Limb (tissue), 2 donors: Measurements from ENCODE around the gene ZFP42.
"Not testable (repeated sequence)": the region's sequence is repeated elsewhere in the genome, so short reads cannot be mapped to it uniquely, and the experiment has no call there.

Experiments
- DNase-seq, 2 donors: peaks; one replicate each; pipeline ENCODE4 v3.0.0-alpha.2; 2016; ENCODE audit errors: extremely low spot score in 2 of 2

The ZFP42 gene

DNA sequence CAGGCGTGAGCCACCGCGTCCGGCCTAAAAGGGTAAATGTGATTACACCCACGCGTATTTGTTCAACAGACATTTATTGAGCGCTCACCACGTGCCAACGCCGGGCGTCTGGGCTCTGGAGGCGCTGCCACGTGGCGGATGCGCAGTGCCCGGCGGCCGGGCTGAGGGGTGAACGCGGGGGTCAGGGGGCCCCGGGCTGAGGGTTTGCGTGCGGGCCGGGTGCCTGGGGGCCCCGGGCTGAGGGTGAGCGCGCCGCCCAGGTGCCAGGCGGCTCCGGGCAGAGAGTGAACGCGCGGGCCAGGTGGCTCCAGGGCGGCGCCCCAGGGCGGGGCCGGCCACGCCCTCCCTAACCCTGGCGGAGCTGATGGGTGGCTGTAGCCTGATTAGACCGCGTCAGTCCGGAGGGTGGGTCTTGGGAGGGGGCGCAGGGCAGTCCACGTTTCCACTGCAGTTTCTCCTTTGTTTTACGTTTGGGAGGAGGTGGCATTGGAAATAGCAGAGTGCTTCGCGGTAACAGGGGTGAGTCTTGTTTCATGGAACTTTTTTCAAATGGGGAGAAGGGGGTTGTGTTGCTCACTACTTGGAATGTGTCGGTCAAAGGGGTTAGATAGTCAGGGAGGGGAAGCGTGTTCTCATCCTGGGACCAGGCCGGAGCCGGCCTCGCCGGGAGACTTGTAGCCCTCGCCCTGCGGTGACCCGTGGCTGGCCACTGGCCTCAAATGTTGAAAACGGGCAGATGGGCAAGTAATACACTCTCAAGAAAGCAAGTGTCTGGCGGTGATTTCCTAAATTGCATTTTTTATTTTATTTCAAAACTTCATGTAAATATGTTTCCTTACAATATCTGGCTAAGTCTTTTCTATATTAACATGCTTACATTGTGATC, at the start of gene ZFP42:
Gene ZFP42, plus strand, starts transcription at position 450 of the 886 bp plus-strand sequence. CDS start 7,037 bp downstream, outside the sequence.
- peak in 1 of 2 donors; percentile 36 for DNase-seq

DNA sequence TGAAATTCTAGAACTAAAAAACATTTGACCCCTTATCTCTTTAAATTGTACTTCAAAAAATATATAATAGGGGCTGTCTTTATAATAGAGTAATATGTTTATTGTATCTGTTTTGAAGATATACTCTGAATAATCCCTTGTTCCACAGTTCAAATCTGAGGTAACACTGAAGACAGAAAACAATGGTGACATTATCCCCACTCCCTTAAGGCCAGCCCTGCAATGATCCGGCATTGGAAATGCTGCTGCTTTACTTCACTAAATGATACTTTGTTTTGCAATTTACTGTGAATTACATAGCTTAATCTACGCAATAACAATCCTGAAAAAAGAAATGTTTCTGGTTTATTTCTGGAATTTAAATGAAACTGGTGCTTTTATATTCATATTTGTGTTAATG, 34.4 kb upstream of the ZFP42 start:
- DNase-seq, result no peak

- DNase-seq, result no peak
Measured at GRCh38 chr4:187961961-187962360, 33.6 kb upstream of the ZFP42 start.

DNA sequence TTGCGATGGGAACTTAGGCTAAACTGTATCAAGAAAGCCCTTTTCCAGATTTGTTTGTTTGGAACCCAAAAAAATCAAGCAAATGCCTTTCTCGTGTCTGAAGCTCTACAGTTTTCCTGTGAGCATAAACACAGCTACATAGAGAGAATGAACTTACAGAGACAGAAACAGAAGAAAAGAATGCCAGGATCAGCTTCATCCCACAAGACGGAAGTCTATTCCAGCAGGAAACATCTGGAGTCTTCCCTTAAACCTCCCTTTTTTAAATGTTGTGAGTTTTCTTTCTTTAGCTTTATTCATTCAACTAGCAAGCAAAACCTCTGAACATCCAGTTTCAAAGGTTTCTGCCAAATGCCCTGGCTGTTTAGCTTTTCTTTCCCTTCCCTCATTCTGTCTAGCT, 32.6 kb upstream of the ZFP42 start:
- peak in 1 of 2 donors; percentile 48 for DNase-seq

DNA sequence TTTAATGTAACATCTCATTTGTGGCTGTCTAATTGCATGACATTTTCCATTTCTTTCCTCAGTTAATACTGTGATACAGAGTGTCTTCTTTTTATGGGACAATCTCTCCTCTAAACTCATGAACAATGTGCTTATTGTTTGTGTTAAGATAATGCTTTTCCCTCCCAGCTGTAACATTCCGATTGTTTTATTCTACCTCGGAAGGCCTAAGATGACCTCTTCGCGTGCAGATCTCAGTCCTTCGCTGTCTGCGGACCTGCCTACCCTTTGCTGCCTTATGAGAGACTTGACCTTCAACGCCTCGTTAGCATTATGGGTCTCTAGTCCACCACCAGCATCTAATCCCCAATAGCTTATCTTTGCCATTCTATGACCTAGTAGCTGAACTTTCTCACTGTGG, 29.8 kb upstream of the ZFP42 start:
- no peak for DNase-seq

DNA sequence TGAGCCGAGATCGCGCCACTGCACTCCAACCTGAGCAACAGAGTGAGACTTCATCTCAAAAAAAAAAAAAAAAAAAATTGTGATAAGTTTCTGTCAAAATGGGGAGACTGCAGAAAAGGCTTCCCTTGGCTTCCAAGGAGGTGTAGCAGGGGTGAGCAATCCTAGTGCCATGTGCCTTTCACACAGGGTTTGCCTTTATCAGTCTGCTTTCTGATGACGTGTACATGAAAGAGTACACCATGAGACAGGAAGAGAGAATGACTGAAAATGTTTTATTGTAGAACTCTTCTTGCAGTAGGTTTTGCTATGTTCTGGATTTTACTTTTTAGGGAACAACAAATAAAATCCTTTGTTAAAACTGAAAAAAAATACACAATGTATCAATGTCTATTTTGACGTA, 23.4 kb upstream of the ZFP42 start:
- DNase-seq, result no peak

DNA sequence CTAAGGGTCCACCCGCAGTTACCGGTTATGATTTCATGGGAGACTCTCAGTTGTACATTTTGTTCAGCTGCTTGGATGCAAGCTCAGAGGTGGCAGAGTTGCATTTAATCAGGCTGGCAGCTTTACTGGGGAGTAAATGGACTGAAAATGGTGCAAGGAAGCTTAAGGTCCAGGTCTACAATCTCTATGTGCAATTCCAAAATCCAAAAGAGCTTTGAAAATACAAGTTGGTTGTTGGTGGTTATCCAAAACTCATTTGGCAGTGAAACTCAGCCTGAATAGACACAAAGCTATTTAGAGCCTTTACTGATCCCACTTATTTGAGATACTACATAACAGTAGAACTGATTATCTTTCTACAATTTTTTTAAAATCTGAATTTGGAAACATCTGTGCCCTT, 11.8 kb upstream of the ZFP42 start:
- no peak for DNase-seq

GRCh38 chr4:187992971-187993370, 2.6 kb upstream of the ZFP42 start:
- DNase-seq, result no peak

DNA sequence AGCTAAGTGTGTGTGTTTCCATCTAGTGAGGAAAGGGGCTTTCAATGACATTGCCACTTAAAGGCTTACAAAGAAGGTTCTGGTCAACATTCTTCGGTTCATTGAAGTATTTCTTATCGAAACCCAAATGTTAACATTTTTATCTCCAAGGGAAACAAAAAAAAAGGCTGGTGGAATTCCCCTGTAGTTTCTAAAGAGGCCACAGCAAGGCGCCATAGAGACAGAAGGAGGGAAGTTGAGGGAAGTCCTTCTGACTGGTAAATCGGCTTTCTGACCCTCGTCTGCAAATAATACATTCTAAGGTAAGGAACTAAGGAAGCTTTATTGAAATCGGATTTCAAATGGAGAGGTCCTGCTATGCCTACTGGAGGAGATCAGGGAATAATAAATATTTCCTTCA, 1.7 kb upstream of the ZFP42 start:
- DNase-seq, result no peak

- DNase-seq, result peak in 1 of 2 donors; percentile 35
Measured at GRCh38 chr4:187996502-187997177, 1.1 kb downstream of the ZFP42 start.

GRCh38 chr4:187997991-187998390, 2.4 kb downstream of the ZFP42 start:
- DNase-seq, result not testable (repeated sequence)

DNA sequence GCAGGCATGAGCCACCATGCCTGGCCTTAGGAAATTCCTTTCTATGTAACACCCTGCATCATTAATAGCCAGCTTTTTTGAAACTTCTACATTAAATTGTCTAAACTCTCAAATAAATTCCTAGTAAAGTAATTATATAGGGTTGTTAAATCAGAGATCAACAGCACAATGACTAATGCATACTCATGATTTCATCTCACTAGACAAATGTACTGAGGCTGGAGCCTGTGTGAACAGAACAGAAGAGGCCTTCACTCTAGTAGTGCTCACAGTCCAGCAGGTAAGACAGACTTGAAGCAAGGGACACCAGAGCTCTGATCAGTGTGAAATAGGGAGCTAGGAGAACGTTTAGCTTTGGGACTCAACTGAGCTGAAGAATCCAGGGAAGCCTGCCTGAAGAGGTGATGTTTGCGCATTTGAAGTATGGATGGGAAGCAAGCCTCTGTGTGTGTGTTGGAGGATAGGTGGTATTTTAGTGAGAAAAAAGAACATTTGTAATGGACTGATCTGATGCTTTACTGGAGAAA, 3.9 kb downstream of the ZFP42 start:
- no peak for DNase-seq

DNA sequence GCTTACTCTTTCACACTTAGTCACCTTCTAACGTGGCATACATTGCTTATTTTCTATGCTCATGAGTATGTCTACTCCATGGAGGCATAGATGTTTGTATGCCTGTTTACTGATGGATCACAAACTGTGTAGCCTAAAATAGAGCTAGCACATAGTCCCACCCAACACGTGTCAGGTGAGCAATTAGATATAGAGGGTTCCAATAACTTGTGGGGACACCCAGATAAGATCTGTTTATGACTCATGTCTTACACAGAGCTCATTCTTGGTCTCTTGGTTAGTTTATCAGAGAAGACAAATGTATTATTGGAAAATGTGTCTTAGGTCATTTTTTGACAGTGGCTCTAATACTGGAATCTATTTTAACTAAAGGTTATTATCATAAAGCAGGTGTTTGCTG, 6.8 kb downstream of the ZFP42 start:
- no peak for DNase-seq

DNA sequence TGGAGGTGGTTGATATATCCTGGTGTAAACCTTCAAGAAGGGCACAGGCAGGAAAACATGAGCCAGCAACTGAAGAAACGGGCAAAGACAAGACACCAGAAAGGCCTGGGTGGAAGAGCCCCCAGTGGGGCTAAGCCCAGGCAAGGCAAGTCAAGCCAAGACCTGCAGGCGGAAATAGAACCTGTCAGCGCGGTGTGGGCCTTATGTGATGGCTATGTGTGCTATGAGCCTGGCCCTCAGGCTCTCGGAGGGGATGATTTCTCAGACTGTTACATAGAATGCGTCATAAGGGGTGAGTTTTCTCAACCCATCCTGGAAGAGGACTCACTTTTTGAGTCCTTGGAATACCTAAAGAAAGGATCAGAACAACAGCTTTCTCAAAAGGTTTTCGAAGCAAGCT, 7.2 kb downstream of the ZFP42 start:
- DNase-seq, result no peak

DNA sequence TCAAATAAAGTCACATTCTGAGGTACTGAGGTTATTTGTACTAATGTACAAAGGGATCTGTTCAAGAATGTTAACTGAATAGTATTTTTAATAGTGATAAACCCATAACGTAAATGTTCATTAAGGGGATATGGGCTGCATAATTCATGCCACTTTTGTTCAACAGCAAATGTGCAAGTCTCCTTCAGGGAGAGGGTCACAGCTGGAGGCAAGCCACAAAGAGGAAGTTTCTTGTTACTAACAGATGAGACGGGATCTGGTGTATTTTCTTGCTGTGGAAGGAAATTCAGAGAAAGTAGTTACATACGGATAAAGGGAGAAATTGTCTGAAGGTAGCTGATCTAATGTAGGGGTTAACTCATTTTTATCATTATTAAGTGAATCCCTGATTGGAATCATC, 10.0 kb downstream of the ZFP42 start:
- DNase-seq, result no peak

DNA sequence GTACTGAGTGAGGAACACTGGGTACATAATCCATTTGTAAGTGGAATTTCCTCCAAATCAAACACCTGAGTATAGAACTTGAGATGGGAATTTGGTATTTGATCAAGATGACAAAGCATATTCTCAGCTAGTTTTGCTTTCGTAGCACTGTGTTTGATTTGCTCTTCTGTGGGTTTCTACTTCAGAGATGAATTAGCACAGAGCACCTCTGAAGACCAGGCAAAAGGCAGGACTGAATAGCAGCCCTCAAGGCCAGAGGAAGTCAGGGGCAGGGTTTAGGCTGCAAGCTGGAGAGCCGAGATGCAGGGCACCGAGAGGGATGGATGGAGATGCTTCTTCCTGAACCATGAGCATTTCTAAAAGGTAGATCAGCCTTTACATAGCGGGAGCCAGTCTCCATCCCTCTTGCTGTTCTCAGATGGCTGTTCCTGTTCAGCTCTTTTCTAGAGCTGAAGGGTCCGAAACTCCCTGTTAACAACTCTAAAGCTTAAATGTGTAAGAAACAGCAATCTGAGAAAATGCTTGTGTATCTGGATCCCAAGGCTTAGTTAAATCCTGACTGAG, 10.8 kb downstream of the ZFP42 start:
- no peak for DNase-seq

GRCh38 chr4:188008377-188008776, 12.8 kb downstream of the ZFP42 start:
- DNase-seq, result no peak

GRCh38 chr4:188012426-188012945, 16.9 kb downstream of the ZFP42 start:
- peak; percentile 13 to 45 for DNase-seq

DNA sequence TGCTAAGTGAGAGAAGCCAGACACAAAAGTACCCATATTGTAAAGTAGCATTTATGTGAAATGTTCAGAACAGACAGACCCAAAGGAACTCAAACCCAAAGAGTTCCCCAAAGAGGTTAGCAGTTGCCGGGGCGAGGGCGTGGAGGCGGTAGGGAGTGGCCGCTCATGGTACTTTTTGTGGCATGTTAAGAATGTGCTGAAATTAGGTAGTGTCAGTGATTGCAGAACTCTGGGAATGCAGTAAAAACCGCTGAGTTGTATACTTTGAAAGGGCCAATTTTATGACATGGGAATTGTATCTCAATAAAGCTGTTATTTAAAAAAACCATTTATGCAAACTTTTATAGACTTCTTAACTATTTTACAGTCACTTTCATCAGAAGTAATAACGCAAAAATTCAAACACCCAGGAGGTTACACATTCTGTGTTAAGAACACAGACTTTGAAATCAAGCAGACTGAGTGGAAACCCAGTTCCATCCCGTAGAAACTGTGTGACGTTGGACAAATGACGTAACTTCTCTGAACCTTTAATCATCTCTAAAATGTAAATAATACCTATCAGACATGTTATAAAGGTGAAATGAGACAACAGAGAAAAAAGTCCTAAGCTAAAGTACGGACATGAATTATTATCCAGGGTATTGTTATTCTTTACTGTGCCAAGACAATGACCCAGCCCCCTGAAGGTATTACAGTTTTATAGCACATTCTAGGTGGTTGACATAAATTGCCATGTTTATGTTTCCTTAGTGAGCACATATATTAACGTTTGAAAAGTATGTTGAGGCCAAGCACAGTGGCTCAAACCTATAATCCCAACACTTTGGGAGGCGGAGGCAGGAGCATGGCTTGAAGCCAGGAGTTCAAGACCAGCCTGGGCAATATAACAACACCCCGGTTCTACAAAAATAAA, 19.7 kb downstream of the ZFP42 start:
- no peak for DNase-seq

GRCh38 chr4:188016754-188017153, 21.2 kb downstream of the ZFP42 start:
- no peak for DNase-seq

- no peak for DNase-seq
Measured at GRCh38 chr4:188018262-188018661, 22.7 kb downstream of the ZFP42 start.
